UCSD-AML1 (cell line): ENCODE results near the gene KCTD14.

Experiments
- DNase-seq: peaks from one replicate; lab custom pipeline; 2025; ENCODE audit not compliant: unreplicated experiment; lab: John Stamatoyannopoulos, UW

KCTD14 gene

GRCh38 chr11:77966338-77966737 is 56.7 kb downstream of the KCTD14 start:
- no peak for DNase-seq
